SKM-1 (cell line): ENCODE measurements around the gene RBM3.

Experiments used
- DNase-seq: peaks from one replicate; lab custom pipeline; 2025; ENCODE audit not compliant: unreplicated experiment; lab: John Stamatoyannopoulos, UW

Gene RBM3

GRCh38 chrX:48617542-48618340 is 43.5 kb downstream of the RBM3 start:
- no peak for DNase-seq

- DNase-seq = no peak
Measured at GRCh38 chrX:48626401-48627298, 52.4 kb downstream of the RBM3 start.
